Body of pancreas (tissue), 4 donors: ENCODE data around the gene GPC4. TPM values are rescaled to one million over a fixed set of nuclear protein-coding genes. Genes with fewer than 3 reads are reported as not detected.

Experiments
- ATAC-seq: fragments of 150-250 bp; one replicate; pipeline ENCODE4 v1.9.1; 2016
- DNase-seq, 4 donors: peaks; one replicate each; pipeline ENCODE4 v3.0.0-alpha.2; 2019
- H3K27ac ChIP-seq, 4 donors: fragments of 200-600 bp; sonication (generic); 1 replicate in 3 of 4; 2 replicates in 1 of 4; pipeline versions ENCODE4 v1.5.1 to v1.6.1; 2016 to 2019; ENCODE audit warnings: mild to moderate bottlenecking in 1 of 4, mixed read lengths in 1 of 4, moderate library complexity in 1 of 4
- H3K27me3 ChIP-seq, 2 donors: fragments of 200-600 bp; sonication (generic); one replicate each; pipeline ENCODE4 v1.6.0; 2016; ENCODE audit warnings: mild to moderate bottlenecking in 1 of 2
- H3K36me3 ChIP-seq, 2 donors: fragments of 200-600 bp; sonication (generic); replicated peaks in 1 of 2; 2 replicates each; pipeline ENCODE4 v1.5.1; 2016; ENCODE audit warnings: low read depth in 2 of 2; ENCODE audit not compliant: insufficient read depth in 1 of 2
- H3K4me1 ChIP-seq: fragments of 200-600 bp; sonication (generic); one replicate; pipeline ENCODE4 v1.6.0; 2016
- H3K4me3 ChIP-seq, 2 donors: fragments of 200-600 bp; sonication (generic); 1 replicate in 1 of 2; 2 replicates in 1 of 2; pipeline ENCODE4 v1.5.1; 2016 to 2019
- H3K9me3 ChIP-seq, 3 donors: fragments of 200-600 bp; sonication (generic); 1 replicate in 2 of 3; 2 replicates in 1 of 3; pipeline ENCODE4 v1.5.1; 2016
- CTCF ChIP-seq, 7 experiments: fragments of 450-650 bp in 4 of 7; fragments of 200-600 bp in 3 of 7; sonication (generic) in 3 of 7; IDR thresholded peaks; one replicate each; pipeline ENCODE4 v1.5.1; 2016 to 2019; ENCODE audit warnings: antibody characterized with exemption in 7 of 7
- POLR2A ChIP-seq, 3 donors: fragments of 450-650 bp; IDR thresholded peaks; one replicate each; pipeline ENCODE4 v1.6.1; 2016; ENCODE audit warnings: antibody characterized with exemption in 3 of 3, mild to moderate bottlenecking in 2 of 3
- WGBS, 2 donors: methylation state at CpG; one replicate each; pipeline ENCODE4 v1.1.5; 2017; 5-methylcytosine and 5-hydroxymethylcytosine counted together
- intact Hi-C: fragments of 100-400 bp; cut with DNase I; formaldehyde crosslinking; loops from one replicate; pipeline ENCODE4 v1.15.1; 2023
- total RNA-seq, 2 donors: library from RNA; depleted of rRNA; stranded (reverse); fragments of >200 nt; gene quantifications; one replicate each; pipeline ENCODE4 v1.1.0, GENCODE V29; 2016

The GPC4 gene
- total RNA-seq, 2 donors from 2014 or later: 9.3 to 11.2 TPM

GRCh38 chrX:133267621-133268020 is 147.7 kb downstream of the GPC4 start:
- TF ChIP-seq CTCF (IDR thresholded peaks at IDR 0.05) (no peak), POLR2A (IDR thresholded peaks at IDR 0.05) (no peak)
- Histone ChIP-seq H3K27ac (no peak overlapping the region), H3K9me3 (no peaks in the 10 kb centered on the region), H3K36me3 (no peaks in the 10 kb centered on the region), H3K4me1 (no peaks in the 10 kb centered on the region), H3K27me3 (no peaks in the 10 kb centered on the region), H3K4me3 (no peak overlapping the region)
- WGBS, 2 donors: 86 to 100% methylated on average over 2 of the region's 2 CpGs
- DNase-seq (no peak), ATAC-seq (no peak)
- intact Hi-C loops: no loop called here

GRCh38 chrX:133265331-133265730 is 150.0 kb downstream of the GPC4 start:
- no peak overlapping the region for H3K27ac ChIP-seq
- H3K27me3 ChIP-seq: no peaks in the 10 kb centered on the region
- DNase-seq: no peak
- no peak for ATAC-seq
- no peaks in the 10 kb centered on the region for H3K36me3 ChIP-seq
- H3K9me3 ChIP-seq: no peaks in the 10 kb centered on the region
- intact Hi-C loops: no loop called here
- H3K4me3 ChIP-seq: no peak overlapping the region
- no peaks in the 10 kb centered on the region for H3K4me1 ChIP-seq
- TF ChIP-seq POLR2A (IDR thresholded peaks at IDR 0.05): no peak
- TF ChIP-seq CTCF (IDR thresholded peaks at IDR 0.05): no peak
- WGBS, 2 donors: 28 to 29% methylated on average over 4 to 13 of the region's 13 CpGs

GRCh38 chrX:133258481-133258880 is 156.8 kb downstream of the GPC4 start:
- no peaks in the 10 kb centered on the region for H3K9me3 ChIP-seq
- H3K27me3 ChIP-seq: no peaks in the 10 kb centered on the region
- no peak for DNase-seq
- intact Hi-C loops: no loop called here
- no peaks in the 10 kb centered on the region for H3K36me3 ChIP-seq
- TF ChIP-seq CTCF (IDR thresholded peaks at IDR 0.05) (no peak), POLR2A (IDR thresholded peaks at IDR 0.05) (no peak)
- ATAC-seq: no peak
- no peak overlapping the region for H3K4me3 ChIP-seq
- H3K4me1 ChIP-seq: no peaks in the 10 kb centered on the region
- no peak overlapping the region for H3K27ac ChIP-seq

GRCh38 chrX:133254666-133255065 is 160.6 kb downstream of the GPC4 start:
- TF ChIP-seq POLR2A (IDR thresholded peaks at IDR 0.05) (no peak), CTCF (IDR thresholded peaks at IDR 0.05) (no peak)
- DNase-seq: no peak
- Histone ChIP-seq H3K9me3 (no peaks in the 10 kb centered on the region), H3K36me3 (no peaks in the 10 kb centered on the region), H3K27ac (no peak overlapping the region), H3K4me1 (no peaks in the 10 kb centered on the region), H3K4me3 (no peak overlapping the region), H3K27me3 (no peaks in the 10 kb centered on the region)
- 67 to 92% methylated on average over 2 to 3 of the region's 3 CpGs for WGBS, 2 donors
- intact Hi-C loops: no loop called here
- no peak for ATAC-seq

GRCh38 chrX:133251204-133251603 is 164.1 kb downstream of the GPC4 start:
- no peak for DNase-seq
- no peak for TF ChIP-seq POLR2A (IDR thresholded peaks at IDR 0.05)
- TF ChIP-seq CTCF (IDR thresholded peaks at IDR 0.05): no peak
- Histone ChIP-seq H3K27me3 (no peaks in the 10 kb centered on the region), H3K9me3 (no peaks in the 10 kb centered on the region), H3K4me1 (no peaks in the 10 kb centered on the region), H3K27ac (no peak overlapping the region), H3K4me3 (no peak overlapping the region), H3K36me3 (no peaks in the 10 kb centered on the region)
- 66 to 100% methylated on average over 2 to 5 of the region's 5 CpGs for WGBS, 2 donors
- intact Hi-C loops: no loop called here
- no peak for ATAC-seq
